Activated CD4-positive, alpha-beta T cell treated with anti-CD3 and anti-CD28 coated beads for 36 hours (primary cell): ENCODE data around the gene COL26A1. TPM values are rescaled to one million over a fixed set of nuclear protein-coding genes. Genes with fewer than 3 reads are reported as not detected.

Experiments
- ATAC-seq: fragments of 200-7000 bp; cut with Tn5 transposase; one replicate; pipeline ENCODE4 v1.10.0; 2021; ENCODE audit warnings: mild to moderate bottlenecking, moderate library complexity
- CTCF ChIA-PET: fragments of 350-600 bp; sonication (Branson Sonifier 250); formaldehyde crosslinking; loops from one replicate; lab custom pipeline; 2021; ENCODE audit warnings: antibody characterized with exemption; lab: Charles Lee
- POLR2A ChIA-PET: fragments of 350-600 bp; sonication (Branson Sonifier 250); formaldehyde crosslinking; loops from one replicate; lab custom pipeline; 2021; ENCODE audit warnings: antibody characterized with exemption, inconsistent platforms; lab: Charles Lee
- DNase-seq: peaks from one replicate; pipeline ENCODE4 v3.0.0-alpha.2; 2020
- H3K27ac Mint-ChIP-seq: one replicate; pipeline ENCODE4 v1.8.0; 2021; ENCODE audit warnings: mixed read lengths
- H3K27me3 Mint-ChIP-seq: one replicate; pipeline ENCODE4 v1.8.0; 2021; ENCODE audit warnings: mixed read lengths
- H3K36me3 Mint-ChIP-seq: one replicate; pipeline ENCODE4 v1.8.0; 2021; ENCODE audit warnings: low read depth, mixed read lengths
- H3K4me1 Mint-ChIP-seq: one replicate; pipeline ENCODE4 v1.8.0; 2021; ENCODE audit warnings: mixed read lengths
- H3K4me3 Mint-ChIP-seq: one replicate; pipeline ENCODE4 v1.8.0; 2021; ENCODE audit warnings: mild to moderate bottlenecking, moderate library complexity, mixed read lengths
- H3K9me3 Mint-ChIP-seq: one replicate; pipeline ENCODE4 v1.8.0; 2021; ENCODE audit warnings: low read depth, mixed read lengths
- intact Hi-C, 2 experiments: fragments of 100-400 bp; cut with DNase I in 1 of 2; cut with micrococcal nuclease in 1 of 2; formaldehyde crosslinking; loops; one replicate each; pipeline versions ENCODE4 v1.14.2 to v1.15.1; 2022 to 2024; cut with DNase I, micrococcal nuclease
- total RNA-seq, 2 experiments: library from RNA; stranded (reverse); gene quantifications; one replicate each; pipeline ENCODE4 v1.2.3, GENCODE V29; 2021

The COL26A1 gene
- total RNA-seq, 2 experiments from 2014 or later = not detected

- CTCF ChIA-PET = no interaction called here
- Mint-ChIP-seq H3K27ac (no peak overlapping the region), H3K4me3 (no peak overlapping the region), H3K4me1 (peaks cover 2% of the 10 kb centered on the region), H3K9me3 (peaks cover 2% of the 10 kb centered on the region), H3K36me3 (no peaks in the 10 kb centered on the region), H3K27me3 (peaks cover 12% of the 10 kb centered on the region)
- intact Hi-C loops = no loop called here
- POLR2A ChIA-PET = no interaction called here
- no peak for DNase-seq
- ATAC-seq = no peak
Measured at GRCh38 chr7:101563943-101564777, 201.5 kb downstream of the COL26A1 start.

- no peak overlapping the region for H3K27ac Mint-ChIP-seq
- ChIA-PET CTCF (no interaction called here), POLR2A (no interaction called here)
- intact Hi-C loops = no loop called here
- ATAC-seq (no peak), DNase-seq (peak; percentile 14)
- peaks cover 12% of the 10 kb centered on the region for H3K27me3 Mint-ChIP-seq
- no peaks in the 10 kb centered on the region for H3K36me3 Mint-ChIP-seq
- H3K4me3 Mint-ChIP-seq = no peak overlapping the region
- peaks cover 2% of the 10 kb centered on the region for H3K9me3 Mint-ChIP-seq
- H3K4me1 Mint-ChIP-seq = peaks cover 2% of the 10 kb centered on the region
Measured at GRCh38 chr7:101564778-101565211, 202.1 kb downstream of the COL26A1 start.

GRCh38 chr7:101565601-101566209, 203.0 kb downstream of the COL26A1 start:
- H3K4me3 Mint-ChIP-seq = no peak overlapping the region
- peaks cover 4% of the 10 kb centered on the region for H3K9me3 Mint-ChIP-seq
- H3K4me1 Mint-ChIP-seq = peaks cover 2% of the 10 kb centered on the region
- H3K36me3 Mint-ChIP-seq = no peaks in the 10 kb centered on the region
- intact Hi-C loops = no loop called here
- CTCF ChIA-PET = interaction anchor here (0.6 to 1.5 kb wide), 2 partner anchors 10 to 17 kb away, joined by 3 to 4 read pairs; no protein-coding TSS in a partner anchor
- DNase-seq (no peak), ATAC-seq (no peak)
- H3K27me3 Mint-ChIP-seq = peaks cover 12% of the 10 kb centered on the region
- POLR2A ChIA-PET = no interaction called here
- H3K27ac Mint-ChIP-seq = no peak overlapping the region

GRCh38 chr7:101567230-101567629, 204.6 kb downstream of the COL26A1 start:
- Mint-ChIP-seq H3K36me3 (no peaks in the 10 kb centered on the region), H3K4me3 (no peak overlapping the region), H3K9me3 (peaks cover 8% of the 10 kb centered on the region), H3K27ac (no peak overlapping the region), H3K4me1 (peaks cover 2% of the 10 kb centered on the region), H3K27me3 (peaks cover 14% of the 10 kb centered on the region)
- intact Hi-C loops = no loop called here
- ChIA-PET POLR2A (no interaction called here), CTCF (interaction anchor here (0.5 to 1.5 kb wide), 2 partner anchors 8 to 596 kb away, joined by 3 to 4 read pairs; no protein-coding TSS in a partner anchor)
- DNase-seq (no peak), ATAC-seq (no peak)

- H3K9me3 Mint-ChIP-seq = peaks cover 10% of the 10 kb centered on the region
- H3K27ac Mint-ChIP-seq = no peak overlapping the region
- ATAC-seq = no peak
- H3K4me3 Mint-ChIP-seq = no peak overlapping the region
- H3K36me3 Mint-ChIP-seq = no peaks in the 10 kb centered on the region
- no peak for DNase-seq
- peaks cover 20% of the 10 kb centered on the region for H3K27me3 Mint-ChIP-seq
- POLR2A ChIA-PET = no interaction called here
- H3K4me1 Mint-ChIP-seq = no peaks in the 10 kb centered on the region
- CTCF ChIA-PET = interaction anchor here (0.8 to 2.0 kb wide), 2 partner anchors 11 to 31 kb away, joined by 3 to 6 read pairs; no protein-coding TSS in a partner anchor
- intact Hi-C loops = no loop called here
Measured at GRCh38 chr7:101572156-101572555, 209.5 kb downstream of the COL26A1 start.

GRCh38 chr7:101575168-101575567, 212.5 kb downstream of the COL26A1 start:
- ChIA-PET POLR2A (no interaction called here), CTCF (interaction anchor here (0.7 to 1.0 kb wide), 2 partner anchors 9 to 645 kb away, joined by 3 to 4 read pairs; no protein-coding TSS in a partner anchor)
- peaks cover 8% of the 10 kb centered on the region for H3K9me3 Mint-ChIP-seq
- intact Hi-C loops = no loop called here
- no peak overlapping the region for H3K27ac Mint-ChIP-seq
- H3K27me3 Mint-ChIP-seq = peaks cover 13% of the 10 kb centered on the region
- no peaks in the 10 kb centered on the region for H3K4me1 Mint-ChIP-seq
- no peak for ATAC-seq
- no peak overlapping the region for H3K4me3 Mint-ChIP-seq
- H3K36me3 Mint-ChIP-seq = no peaks in the 10 kb centered on the region
- no peak for DNase-seq

- CTCF ChIA-PET = interaction anchor here (1.0 kb wide), 1 partner anchor 9 kb away, joined by 4 read pairs; no protein-coding TSS in a partner anchor
- H3K27ac Mint-ChIP-seq = no peak overlapping the region
Measured at GRCh38 chr7:101575721-101576120, 213.0 kb downstream of the COL26A1 start.

GRCh38 chr7:101576998-101577397, 214.3 kb downstream of the COL26A1 start:
- POLR2A ChIA-PET = interaction anchor here (0.7 kb wide), 1 partner anchor 339 kb away, joined by 3 read pairs; no protein-coding TSS in a partner anchor
- peaks cover 4% of the 10 kb centered on the region for H3K9me3 Mint-ChIP-seq
- no peak for DNase-seq
- CTCF ChIA-PET = no interaction called here
- H3K27me3 Mint-ChIP-seq = peaks cover 11% of the 10 kb centered on the region
- no peaks in the 10 kb centered on the region for H3K4me1 Mint-ChIP-seq
- no peaks in the 10 kb centered on the region for H3K36me3 Mint-ChIP-seq
- no peak overlapping the region for H3K4me3 Mint-ChIP-seq
- no peak overlapping the region for H3K27ac Mint-ChIP-seq
- no peak for ATAC-seq
- intact Hi-C loops = no loop called here

More at GRCh38 chr7:101575721-101576120, 213.0 kb downstream of the COL26A1 start:
- POLR2A ChIA-PET = no interaction called here
- DNase-seq = no peak
- peaks cover 6% of the 10 kb centered on the region for H3K9me3 Mint-ChIP-seq
- intact Hi-C loops = no loop called here
- no peaks in the 10 kb centered on the region for H3K36me3 Mint-ChIP-seq
- no peaks in the 10 kb centered on the region for H3K4me1 Mint-ChIP-seq
- no peak overlapping the region for H3K4me3 Mint-ChIP-seq
- H3K27me3 Mint-ChIP-seq = peaks cover 13% of the 10 kb centered on the region
- ATAC-seq = no peak

GRCh38 chr7:101578552-101578951, 215.9 kb downstream of the COL26A1 start:
- ATAC-seq = no peak
- no peaks in the 10 kb centered on the region for H3K36me3 Mint-ChIP-seq
- no peak overlapping the region for H3K27ac Mint-ChIP-seq
- ChIA-PET POLR2A (no interaction called here), CTCF (no interaction called here)
- H3K4me1 Mint-ChIP-seq = no peaks in the 10 kb centered on the region
- intact Hi-C loops = no loop called here
- H3K9me3 Mint-ChIP-seq = no peaks in the 10 kb centered on the region
- H3K4me3 Mint-ChIP-seq = no peak overlapping the region
- DNase-seq = no peak
- peaks cover 10% of the 10 kb centered on the region for H3K27me3 Mint-ChIP-seq

- ChIA-PET CTCF (no interaction called here), POLR2A (no interaction called here)
- Mint-ChIP-seq H3K4me1 (no peaks in the 10 kb centered on the region), H3K4me3 (no peak overlapping the region), H3K36me3 (no peaks in the 10 kb centered on the region), H3K27me3 (peaks cover 2% of the 10 kb centered on the region), H3K27ac (no peak overlapping the region), H3K9me3 (no peaks in the 10 kb centered on the region)
- intact Hi-C loops = no loop called here
- DNase-seq = no peak
- ATAC-seq = no peak
Measured at GRCh38 chr7:101580596-101580995, 217.9 kb downstream of the COL26A1 start.

- CTCF ChIA-PET = interaction anchor here (0.6 kb wide), 1 partner anchor 16 kb away, joined by 3 read pairs; no protein-coding TSS in a partner anchor
- no peak for DNase-seq
- POLR2A ChIA-PET = no interaction called here
- Mint-ChIP-seq H3K27me3 (no peaks in the 10 kb centered on the region), H3K36me3 (no peaks in the 10 kb centered on the region), H3K9me3 (no peaks in the 10 kb centered on the region), H3K4me1 (no peaks in the 10 kb centered on the region), H3K4me3 (no peak overlapping the region), H3K27ac (no peak overlapping the region)
- no peak for ATAC-seq
- intact Hi-C loops = no loop called here
Measured at GRCh38 chr7:101581891-101582290, 219.2 kb downstream of the COL26A1 start.
